HG02884 (cell line): ENCODE results near the gene MBD3L2B.
A peak's percentile ranks its signal among the peaks of the same experiment; 100 is the strongest.
"Not testable (repeated sequence)": the region's sequence is repeated elsewhere in the genome, so short reads cannot be mapped to it uniquely, and the experiment has no call there.

Experiments used
- ATAC-seq: cut with Tn5 transposase; IDR thresholded peaks from one replicate; pipeline ENCODE4 v1.9.1; 2021; ENCODE audit warnings: mild to moderate bottlenecking, moderate library complexity; ENCODE audit not compliant: unreplicated experiment

The MBD3L2B gene

GRCh38 chr19:7021331-7021730 is at the start of gene MBD3L2B:
Gene MBD3L2B, minus strand, starts transcription at chr19:7021431. Its CDS starts 34 bp downstream, at chr19:7021397.
- ATAC-seq = not testable (repeated sequence)

GRCh38 chr19:7069904-7070226 is 48.6 kb upstream of the MBD3L2B start:
- ATAC-seq = no peak

GRCh38 chr19:7069042-7069903 is 48.0 kb upstream of the MBD3L2B start, which contains the start of gene ZNF557:
Gene ZNF557, plus strand, starts transcription at chr19:7069703. Its CDS starts 5,372 bp downstream, at chr19:7075075.
- peak; percentile 84 for ATAC-seq

DNA sequence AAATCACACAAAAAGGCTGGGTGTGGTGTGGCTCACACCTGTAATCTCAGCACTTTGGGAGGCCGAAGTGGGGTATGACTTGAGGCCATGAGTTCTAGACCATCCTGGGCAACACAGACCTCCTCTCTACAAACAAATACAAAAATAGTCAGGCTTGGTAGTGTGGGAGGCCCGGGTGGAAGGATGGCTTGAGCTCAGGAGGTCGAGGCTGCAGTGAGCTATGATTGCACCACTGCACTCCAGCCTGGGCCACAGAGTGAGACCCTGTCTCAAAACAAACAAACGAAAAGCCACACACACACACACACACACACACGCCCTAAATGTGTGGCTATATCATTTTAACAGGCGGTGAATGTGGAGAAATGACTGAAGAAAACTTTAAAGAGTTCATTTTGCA is 47.4 kb upstream of the MBD3L2B start:
- ATAC-seq = no peak

DNA sequence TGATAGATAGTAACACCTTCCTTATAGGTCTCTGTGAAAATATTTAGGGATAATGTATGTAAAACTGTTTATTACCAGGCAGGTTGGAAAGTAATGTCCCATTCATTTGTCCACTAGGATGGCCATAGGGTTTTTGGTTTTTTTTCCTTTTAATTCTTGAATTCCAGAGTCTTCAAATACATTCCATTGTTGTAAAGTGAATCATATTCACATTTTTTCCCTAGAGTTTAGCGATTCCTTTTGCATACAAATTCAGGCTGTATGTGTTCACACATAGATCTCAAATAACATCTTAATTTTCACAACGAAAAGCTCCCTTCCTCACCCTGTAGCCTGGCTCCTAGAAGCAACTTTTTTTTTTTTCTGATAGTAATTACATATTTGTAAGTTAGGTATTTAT is 46.5 kb upstream of the MBD3L2B start:
- no peak for ATAC-seq

DNA sequence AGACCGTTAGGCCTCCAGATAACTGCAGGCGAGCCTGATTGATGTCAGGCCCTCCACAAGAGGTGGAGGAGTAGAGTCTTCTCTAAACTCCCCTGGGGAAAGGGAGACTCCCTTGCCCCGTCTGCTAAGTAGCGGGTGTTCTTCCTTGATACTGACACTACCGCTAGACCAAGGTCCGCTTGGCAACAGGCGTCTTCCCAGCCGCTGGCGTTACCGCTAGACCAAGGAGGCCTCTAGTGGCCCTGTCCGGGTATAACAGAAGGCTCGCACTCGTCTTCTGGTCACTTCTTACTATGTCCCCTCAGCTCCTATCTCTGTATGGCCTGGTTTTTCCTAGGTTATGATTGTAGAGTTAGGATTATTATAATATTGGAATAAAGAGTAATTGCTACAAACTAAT is 45.9 kb upstream of the MBD3L2B start:
- ATAC-seq = not testable (repeated sequence)

- no peak for ATAC-seq
Measured at GRCh38 chr19:7063764-7064418, 42.7 kb upstream of the MBD3L2B start.

- no peak for ATAC-seq
Measured at GRCh38 chr19:7063339-7063738, 42.1 kb upstream of the MBD3L2B start.

- ATAC-seq = not testable (repeated sequence)
Measured at GRCh38 chr19:7059977-7060376, 38.7 kb upstream of the MBD3L2B start.

DNA sequence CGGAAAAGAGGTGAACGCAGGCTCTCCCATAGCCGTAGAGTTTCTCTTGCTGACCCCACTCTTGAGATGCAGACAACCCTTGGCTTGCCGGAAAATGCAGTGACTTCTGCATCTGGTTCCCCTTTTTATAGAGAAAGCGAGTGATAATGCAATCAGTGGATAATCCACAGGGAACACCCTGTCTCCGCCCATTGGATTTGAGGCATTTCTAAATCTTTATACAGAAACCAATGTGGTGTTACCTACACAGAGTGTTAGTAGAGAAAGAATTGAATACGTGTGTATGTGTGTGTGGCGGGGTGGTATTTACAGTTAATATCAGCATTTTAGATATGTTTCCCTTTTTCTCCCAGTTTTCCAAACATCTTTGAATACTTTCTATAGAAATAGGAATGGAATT is 37.3 kb upstream of the MBD3L2B start, which contains the start of gene MBD3L3:
MBD3L3 (minus strand) TSS at position 101 of the 400 bp plus-strand sequence; CDS start at position 30, 71 bp downstream.
- ATAC-seq = not testable (repeated sequence)

DNA sequence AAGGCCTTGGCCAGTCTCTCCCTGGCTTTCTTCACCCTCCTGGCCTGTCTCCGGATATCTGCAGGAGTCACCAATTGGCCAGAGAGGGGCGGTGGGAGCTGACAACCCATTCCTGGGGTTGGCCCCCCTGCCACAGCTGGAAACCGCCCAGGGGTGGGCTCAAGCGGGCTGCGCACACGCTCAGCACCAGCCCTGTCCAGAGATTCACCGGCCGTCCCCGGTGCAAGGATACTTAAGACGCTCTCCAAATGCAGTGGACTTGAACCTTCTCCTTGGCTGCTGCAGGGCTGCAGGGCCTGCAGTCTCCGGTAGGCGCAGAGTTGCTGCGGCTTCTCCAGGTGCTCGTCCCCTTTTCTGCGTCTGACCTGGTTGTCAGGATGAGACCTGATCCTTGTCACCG is 35.1 kb upstream of the MBD3L2B start:
- ATAC-seq = not testable (repeated sequence)

- not testable (repeated sequence) for ATAC-seq
Measured at GRCh38 chr19:7055679-7056078, 34.4 kb upstream of the MBD3L2B start.

DNA sequence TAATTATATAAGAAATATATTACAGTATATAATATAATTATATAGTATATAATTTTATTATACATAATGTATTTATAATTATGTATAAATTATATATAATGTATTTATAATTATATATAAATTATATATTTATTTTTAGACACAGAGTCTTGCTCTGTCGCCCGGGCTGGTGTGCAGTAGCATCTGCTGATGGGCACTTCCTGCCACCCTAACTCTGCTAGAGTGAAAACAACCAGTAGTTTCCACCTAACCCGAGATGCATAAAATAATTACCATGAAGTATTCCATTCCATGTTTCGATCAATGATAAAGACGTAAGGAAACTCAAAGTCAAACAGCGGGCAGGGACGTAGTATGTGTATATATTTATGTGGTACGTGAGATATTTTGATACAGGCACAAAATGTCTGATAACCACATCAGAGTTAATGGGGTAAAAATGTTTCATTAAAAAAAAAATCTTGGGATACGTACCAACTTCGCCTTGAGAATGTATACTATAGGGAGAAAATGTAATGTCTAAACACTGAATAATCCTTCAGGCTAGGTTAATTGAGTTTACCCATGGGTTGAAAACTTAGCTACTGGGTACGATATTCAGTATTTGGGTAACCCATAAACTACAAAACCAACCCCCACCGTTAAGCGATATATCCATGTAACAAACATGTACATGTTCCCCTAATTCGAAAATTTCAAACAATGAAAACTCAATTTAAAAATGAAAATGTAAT is 33.6 kb upstream of the MBD3L2B start:
- ATAC-seq = not testable (repeated sequence)

GRCh38 chr19:7052896-7053295 is 31.7 kb upstream of the MBD3L2B start:
- not testable (repeated sequence) for ATAC-seq

DNA sequence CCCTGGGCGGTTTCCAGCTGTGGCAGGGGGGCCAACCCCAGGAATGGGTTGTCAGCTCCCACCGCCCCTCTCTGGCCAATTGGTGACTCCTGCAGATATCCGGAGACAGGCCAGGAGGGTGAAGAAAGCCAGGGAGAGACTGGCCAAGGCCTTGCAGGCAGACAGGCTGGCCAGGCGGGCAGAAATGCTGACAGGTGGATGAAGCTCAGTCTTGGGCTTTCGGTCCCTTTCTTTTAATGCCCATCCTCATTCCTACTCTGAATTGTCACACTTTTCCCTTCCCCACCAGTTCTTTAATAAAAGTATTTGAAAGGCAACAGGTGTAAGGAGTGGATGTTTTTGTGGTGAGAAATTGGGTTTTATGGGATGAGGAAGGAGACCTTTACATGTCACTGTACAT is 30.2 kb upstream of the MBD3L2B start:
- not testable (repeated sequence) for ATAC-seq

GRCh38 chr19:7049021-7049420 is 27.8 kb upstream of the MBD3L2B start, which contains the start of gene MBD3L2:
Gene MBD3L2, plus strand, starts transcription at chr19:7049321. Its CDS starts 53 bp downstream, at chr19:7049374.
- not testable (repeated sequence) for ATAC-seq

DNA sequence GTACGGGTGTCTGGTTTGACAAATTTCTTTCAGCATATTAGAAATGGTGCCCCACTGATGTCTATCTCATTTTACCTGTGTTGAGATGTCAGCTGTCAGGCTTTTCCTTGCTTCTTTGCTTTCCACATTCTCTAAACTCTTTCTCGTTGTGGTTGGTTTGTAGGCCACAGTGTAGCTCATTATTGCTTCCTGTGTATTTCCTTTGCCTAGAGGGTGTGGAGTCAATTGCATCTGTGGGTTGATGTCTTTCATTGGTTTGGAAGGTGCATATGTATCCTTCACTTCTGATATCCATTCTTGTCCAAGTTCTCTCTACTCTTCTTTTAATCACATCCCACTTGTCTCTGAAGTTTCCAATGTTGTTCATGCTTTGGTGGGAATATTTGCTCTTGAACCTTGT is 20.3 kb upstream of the MBD3L2B start:
- not testable (repeated sequence) for ATAC-seq

- ATAC-seq = not testable (repeated sequence)
Measured at GRCh38 chr19:7040079-7040478, 18.8 kb upstream of the MBD3L2B start, which contains the start of gene MBD3L4. Gene MBD3L4, minus strand, starts transcription at chr19:7040179. Its CDS starts 35 bp downstream, at chr19:7040144.

DNA sequence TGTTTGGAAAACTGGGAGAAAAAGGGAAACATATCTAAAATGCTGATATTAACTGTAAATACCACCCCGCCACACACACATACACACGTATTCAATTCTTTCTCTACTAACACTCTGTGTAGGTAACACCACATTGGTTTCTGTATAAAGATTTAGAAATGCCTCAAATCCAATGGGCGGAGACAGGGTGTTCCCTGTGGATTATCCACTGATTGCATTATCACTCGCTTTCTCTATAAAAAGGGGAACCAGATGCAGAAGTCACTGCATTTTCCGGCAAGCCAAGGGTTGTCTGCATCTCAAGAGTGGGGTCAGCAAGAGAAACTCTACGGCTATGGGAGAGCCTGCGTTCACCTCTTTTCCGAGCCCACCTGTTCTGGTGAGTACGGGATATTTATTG is 9.0 kb upstream of the MBD3L2B start, which contains the start of gene MBD3L5:
MBD3L5 (plus strand) TSS at position 301 of the 400 bp plus-strand sequence; CDS start at position 335, 34 bp downstream.
- ATAC-seq = not testable (repeated sequence)

- ATAC-seq = not testable (repeated sequence)
Measured at GRCh38 chr19:7028790-7029189, 7.6 kb upstream of the MBD3L2B start.

- no peak for ATAC-seq
Measured at GRCh38 chr19:7018828-7019227, 2.4 kb downstream of the MBD3L2B start.
